Stimulated activated CD4-positive, alpha-beta T cell treated with anti-CD3 and anti-CD28 coated beads, Interleukin-4, amount 100 ng/mL, for 1 hour (primary cell): ENCODE results near the gene CLDN16.

Experiments
- DNase-seq: peaks from one replicate; pipeline ENCODE4 v3.0.0-alpha.2; 2020

CLDN16 gene

DNA sequence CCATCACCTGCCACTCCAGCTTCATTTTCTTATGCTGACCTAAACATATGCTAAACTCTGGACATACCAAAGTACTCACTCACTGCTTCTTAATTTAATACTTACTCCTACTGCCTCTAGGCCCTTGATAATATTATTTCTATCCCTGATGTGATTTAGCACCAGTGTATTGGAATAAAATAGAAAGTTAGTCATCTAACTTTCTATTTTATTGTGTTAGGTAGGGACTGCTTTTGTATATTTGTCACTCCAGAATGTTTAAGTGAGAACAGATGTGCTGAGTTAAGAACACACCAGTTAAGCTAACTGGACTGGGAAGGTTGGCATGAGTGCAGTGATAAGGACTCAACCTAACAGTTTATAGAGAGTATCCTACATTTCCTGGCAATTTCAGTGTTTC is 6.5 kb upstream of the CLDN16 start:
- no peak for DNase-seq

DNA sequence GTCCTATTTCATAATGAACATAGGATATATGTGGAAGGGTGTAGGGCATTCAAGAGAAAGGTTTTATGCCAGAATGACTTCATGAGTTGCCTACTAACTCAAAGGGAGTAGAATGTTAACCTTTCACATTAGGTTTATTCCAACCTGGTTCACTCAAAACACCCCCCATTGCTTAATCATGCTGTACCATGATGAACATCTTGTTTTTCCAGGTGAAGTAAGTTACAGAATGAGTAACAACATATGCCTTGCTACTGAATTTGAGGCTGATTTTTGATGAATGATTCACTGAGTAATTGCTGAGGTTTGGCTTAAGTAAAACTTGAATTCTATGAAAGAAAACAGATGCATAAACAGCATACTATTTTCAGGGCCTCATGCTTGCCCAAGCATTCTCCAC is 5.9 kb upstream of the CLDN16 start:
- no peak for DNase-seq

DNA sequence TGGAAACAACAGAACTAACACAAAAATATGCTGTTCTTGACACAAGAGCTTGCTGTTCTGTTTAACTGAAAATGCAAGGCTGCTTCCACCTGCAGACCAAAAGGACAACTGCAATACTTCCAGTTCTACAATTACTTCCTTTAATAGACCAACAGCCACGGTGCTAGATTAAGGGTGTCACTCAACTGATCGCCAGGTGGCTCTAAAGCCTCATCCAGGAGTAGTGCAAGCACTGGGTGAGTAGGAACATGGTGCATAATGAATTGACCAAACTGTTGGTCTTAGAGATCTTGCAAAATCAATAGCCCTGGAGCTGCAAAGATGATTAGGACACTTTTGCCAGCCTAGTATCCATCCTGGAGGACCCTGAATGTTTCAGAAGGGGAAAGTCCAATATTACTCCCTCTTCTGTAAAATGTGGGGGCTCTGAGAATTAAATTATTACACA is 3.6 kb upstream of the CLDN16 start:
- DNase-seq, result peak; percentile 2

DNA sequence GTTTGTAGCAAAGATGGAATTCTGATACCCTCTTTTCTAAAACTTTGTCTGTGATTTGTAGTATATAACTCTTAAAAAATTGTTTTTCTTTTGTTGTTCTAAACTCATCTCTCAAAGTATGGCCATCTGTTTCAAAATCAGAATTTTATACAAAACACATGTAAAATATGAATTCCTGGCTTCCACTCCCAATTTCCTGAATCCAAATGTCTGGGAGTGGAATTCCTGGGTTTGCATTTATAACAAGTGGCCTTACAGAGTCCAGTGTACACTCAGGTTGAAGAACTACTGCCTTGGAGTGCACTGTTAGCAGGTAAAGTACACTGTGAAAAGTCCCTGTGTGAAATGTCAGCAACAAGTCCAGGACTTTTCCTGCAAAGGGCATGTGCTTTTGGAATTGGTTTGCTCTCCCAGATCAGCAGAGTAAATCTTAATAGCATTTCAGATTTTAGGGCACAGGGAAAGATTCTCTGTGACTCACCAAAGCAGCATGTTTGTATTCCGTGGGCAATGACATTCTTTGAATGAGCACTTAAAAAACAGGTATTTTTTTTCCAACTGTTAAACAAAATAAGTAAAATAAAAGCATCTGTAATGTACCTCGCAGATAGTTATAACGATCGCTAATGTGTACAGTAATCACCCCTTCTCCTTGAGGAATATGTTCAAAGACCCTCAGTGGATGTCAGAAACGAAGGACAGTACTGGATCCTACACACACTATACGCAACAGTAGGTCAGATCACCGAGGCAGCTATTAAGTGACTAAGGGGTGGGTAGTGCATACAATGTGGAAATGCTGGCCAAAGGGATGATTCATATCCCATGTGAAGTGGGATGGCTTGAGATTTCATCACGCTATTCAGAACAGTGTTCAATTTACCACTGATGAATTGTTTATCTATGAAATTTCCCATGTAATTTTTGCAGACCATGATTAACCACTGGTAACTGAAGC is 2.0 kb upstream of the CLDN16 start:
- DNase-seq, result no peak

DNA sequence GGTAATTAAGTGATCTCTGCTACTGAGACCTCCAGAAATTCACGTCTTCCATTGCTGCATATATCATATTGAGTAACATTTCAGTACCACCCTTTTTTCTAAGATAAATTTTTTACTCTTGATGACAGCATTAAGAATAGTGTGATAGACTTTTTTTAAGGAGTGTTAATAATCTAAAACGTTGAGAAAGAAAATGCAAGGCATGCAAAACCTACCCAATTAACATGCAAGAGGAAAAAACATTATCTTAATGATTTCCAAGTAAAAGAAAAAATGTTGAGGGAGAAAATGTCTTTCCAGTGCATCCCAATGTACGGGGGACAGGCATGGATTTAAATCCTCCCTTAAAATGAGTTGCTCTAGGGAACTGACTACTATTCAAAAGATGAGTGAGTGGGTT is 740 bp downstream of the CLDN16 start:
- DNase-seq, result no peak

DNA sequence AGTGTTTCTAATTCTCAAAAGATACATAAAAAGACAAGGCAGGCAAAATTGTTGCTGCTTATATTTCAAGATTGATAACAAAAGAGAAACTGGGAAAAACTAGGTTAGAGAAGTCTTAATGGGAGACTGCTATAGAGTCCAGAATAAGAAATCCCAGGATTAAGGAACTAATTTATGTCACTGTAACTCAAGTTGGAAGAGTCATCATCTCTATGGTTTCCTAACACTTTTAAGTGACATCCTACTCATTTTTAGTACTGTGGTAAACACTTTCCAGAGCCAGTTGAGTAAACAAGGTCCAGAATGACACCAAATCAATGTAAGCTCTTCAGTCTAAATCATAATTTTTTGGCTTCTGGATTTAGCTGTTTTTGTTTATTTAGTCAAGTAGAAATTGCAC is 8.0 kb downstream of the CLDN16 start:
- DNase-seq, result no peak

DNA sequence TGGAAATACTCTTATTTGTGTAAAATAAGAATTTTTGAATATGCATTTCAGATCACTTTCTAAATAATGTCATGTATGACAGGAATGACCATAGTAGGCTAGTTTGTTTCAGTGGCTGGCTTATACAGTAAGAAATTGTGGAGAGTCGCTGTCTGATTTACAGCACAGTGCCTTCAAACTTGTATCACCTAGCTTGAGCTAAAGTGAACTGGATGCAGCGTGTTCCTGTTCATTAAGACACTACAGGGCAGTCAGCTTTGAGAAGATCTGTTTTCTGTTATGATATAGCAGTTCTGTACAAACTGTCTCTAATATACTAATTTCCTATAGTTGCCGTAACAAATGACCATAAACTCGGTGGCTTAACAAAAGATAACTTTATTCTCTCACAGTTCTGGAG is 9.9 kb downstream of the CLDN16 start:
- DNase-seq, result no peak

DNA sequence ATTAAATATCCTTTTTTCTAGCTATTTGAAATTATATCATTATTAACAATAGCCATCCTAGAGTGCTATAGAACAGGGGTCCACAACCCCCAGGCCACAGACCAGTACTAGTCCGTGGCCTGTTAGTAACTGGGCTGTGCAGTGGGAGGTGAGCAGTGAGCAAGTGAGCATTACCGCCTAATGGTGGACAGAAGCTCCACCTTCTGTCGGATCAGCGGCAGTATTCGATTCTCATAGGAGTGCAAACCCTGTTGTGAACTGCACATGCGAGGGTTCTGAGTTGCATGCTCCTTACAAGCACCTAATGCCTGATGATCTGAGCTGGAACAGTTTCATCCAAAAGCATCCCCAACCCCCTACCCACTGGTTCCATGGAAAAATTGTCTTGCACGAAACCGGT is 11.7 kb downstream of the CLDN16 start:
- DNase-seq, result no peak

DNA sequence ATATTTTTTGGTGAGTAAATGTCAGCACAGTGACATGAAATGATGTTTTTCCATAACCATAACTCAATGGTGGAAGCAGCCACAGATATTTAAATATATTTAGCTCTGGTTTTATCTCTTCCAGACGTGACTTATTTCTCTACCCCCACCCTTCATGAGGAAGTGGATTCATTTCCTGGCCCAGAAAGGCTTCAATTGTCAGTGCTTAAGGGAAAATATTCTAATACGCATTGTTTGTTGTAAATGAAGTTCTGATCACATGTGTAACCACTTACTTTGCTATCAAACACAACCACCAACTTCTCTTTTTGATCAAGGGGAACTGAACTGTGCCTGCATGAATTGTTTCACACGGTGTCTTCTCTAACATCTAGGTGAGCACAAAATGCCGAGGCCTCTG is 14.0 kb downstream of the CLDN16 start:
- DNase-seq, result no peak

DNA sequence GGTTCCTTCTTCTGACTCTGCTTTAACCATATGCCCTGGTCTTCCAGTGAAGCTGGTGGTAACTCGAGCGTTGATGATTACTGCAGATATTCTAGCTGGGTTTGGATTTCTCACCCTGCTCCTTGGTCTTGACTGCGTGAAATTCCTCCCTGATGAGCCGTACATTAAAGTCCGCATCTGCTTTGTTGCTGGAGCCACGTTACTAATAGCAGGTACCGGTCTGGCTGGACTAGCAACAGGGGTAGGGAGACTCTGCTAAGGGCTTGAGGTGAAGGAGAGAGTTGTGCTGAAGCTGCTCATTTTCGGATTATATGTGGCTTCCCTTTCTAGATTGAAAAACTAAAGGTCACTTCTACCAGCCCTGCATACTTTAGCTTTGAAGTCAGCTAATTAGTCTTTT is 16.8 kb downstream of the CLDN16 start:
- no peak for DNase-seq

DNA sequence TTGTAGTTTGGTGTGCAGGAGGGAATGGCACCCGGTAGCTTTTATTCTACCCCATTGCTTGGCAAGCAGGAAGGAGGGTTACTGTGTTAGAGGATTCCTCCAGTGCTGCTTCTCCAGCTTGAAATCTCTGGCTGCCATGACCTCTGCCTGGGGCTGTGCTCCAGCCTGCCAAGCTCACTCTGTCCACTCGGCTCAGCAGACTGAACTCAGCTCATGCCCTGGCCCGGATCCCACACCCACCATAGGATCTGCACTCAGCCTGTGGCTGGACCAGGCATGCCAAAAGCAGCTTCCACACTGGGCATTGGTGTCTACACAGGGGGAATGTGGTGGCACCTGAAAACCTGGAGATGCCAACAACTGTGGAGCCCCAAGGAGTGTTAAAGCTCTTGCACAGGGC is 26.3 kb downstream of the CLDN16 start:
- no peak for DNase-seq

DNA sequence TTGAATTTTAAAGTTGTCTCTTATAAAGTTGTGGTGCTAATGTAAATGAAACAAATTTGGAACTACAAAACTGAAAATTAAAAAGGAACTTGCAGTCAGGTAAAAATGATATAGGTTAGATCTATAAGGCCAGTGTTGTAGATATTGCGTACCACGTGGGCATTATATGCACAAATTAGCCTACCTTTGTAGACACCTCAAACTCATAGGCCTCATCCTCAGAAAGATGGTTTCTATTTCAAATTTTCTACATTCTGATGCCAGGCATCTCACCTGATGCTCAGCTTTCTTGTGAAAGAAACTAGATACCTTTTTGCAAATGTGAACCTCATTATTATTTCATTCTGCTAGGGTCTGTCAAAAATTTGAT is 36.1 kb downstream of the CLDN16 start:
- no peak for DNase-seq

DNA sequence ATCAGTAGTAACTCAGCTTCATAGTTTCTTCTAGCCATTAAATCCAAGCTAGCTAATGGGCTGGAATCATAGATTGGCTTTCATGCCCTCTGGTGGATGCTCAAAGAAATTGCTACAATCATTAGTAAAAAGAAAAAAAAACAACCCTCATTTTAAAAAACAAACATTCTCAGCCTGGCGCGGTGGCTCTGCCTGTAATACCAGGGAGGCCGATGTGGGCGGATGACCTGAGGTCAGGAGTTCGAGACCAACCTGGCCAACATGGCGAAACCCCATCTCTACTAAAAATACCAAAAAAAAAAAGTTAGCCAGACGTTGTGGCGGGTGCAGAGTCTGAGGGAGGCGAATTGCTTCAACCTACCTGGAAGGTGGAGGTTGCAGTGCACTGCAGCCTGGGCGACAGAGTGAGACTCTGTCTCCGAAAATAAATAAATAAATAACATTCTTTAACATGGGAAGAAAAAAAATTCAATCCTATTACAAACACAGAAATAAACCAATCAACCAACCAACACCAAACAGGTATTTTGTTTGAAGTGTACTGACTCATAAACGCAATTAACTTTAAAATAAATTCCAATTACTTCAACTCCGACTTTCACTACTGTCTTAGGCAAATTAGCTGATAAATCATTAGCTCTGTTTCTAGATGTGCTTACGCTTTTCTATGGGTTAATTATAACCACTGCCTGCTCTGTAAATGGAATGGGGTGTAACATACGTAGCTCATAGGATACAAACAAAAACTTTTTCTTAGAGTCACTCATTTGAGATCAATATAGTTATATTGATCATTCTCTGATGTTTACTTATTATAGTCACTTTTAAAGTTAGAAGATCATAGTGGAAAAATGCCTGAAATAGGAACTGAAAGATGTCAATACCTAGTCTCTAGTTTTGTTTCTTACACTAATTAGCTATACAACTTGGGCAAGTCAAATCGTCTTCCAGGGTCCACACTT is 36.8 kb downstream of the CLDN16 start:
- DNase-seq, result peak; percentile 18

DNA sequence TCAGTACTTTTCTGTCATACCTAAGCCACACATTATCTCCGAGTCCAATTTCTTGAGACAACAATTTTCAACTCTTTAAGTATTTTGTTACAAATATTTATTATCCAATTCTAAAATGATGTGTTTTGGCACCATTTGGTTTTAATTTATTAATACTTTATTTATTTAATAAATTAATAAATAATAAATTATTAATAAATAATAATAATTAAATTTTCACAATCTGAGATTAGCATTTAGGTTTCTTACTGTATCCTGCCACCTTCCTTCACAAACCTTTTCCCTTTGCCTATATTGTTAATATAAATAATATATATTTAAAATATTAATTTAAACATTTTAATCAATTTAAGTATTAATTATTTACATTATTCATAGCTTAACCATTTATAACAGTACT is 37.9 kb downstream of the CLDN16 start:
- DNase-seq, result no peak

DNA sequence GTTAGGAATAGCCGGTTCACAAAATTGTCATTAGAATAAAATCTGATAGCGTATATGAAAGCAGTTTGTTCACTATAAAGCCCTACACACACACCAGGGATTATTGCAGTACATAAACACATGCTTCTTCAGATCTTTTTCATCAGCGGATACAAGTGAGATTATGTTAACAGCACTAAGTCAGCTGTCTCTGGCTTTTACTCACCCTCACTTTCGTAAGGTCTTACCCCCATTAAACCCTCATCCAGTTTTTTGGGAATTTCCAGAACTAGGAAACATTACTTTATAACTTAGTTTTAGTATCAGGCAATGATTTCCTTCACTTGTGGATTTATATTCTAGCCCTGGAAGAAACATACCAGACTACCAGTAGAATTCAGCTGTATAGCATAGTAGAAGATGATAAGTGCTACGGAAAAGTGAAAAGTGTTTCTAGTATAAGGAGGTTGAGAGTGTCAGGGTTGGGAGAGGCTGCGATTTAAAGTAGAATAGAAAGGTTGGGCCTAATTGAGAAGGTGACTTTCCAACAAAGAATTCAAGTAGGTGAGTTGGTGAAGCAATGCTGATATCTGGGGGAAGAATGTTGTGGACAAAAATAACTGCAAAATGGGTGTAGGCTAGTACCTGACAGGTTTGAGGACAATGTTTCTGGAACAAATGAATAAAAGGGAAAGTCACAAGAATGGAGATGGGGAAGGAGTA is 39.0 kb downstream of the CLDN16 start:
- DNase-seq, result no peak

DNA sequence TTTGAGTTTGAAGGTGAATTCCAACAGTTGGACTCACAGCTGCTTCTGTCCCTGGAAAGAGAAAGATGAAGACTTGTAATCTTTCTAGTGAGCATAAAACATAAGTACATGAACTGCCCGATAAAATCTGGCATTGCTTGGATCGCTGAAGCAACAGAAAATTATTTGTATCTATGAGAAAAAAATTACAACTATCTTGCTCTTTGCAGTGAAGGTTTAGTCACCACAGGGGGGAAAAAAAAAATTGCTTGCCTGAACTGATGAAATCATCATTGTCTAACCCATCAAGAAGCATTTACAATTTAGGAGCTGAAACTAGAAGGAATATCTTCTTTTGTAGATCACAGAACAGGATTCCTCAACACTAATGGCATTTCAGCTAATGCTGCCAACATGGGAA is 41.7 kb downstream of the CLDN16 start:
- DNase-seq, result no peak

DNA sequence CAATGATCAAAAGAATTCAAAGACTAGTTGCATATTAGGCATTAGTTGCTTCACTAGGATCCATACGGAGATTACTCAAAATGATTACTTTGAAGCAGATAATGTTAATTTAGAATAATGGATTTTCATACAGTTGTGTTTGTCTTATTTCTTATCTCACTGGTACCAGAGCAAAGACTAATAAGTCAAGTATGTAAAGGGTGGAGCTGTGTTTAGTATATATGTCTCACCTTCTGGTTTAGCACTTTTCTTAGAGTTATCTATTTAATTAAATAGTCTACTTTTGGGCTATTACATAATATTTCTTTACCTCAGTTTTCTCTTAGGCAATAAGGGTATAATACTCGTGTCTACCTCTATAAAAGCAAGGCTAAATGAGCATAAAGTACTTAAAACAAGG is 42.9 kb downstream of the CLDN16 start:
- DNase-seq, result no peak

DNA sequence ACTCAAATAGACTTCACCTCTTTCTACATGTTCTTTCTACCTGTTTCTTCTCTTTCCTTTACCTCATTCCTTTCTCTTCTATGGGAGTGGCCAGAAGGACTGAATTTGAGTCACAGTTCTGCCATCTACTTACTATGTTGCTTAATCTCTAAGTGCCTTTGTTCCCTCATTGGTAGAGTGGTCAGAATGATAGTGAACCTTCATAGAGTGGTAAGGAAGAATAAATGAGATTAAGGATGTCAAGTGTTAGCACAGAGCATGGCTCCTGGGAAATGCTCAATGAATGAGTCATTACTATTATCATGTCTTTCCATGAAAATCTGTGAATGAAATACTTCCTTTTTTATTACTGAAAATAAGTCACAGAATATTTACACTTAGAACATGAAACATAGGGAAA is 44.3 kb downstream of the CLDN16 start:
- DNase-seq, result no peak

DNA sequence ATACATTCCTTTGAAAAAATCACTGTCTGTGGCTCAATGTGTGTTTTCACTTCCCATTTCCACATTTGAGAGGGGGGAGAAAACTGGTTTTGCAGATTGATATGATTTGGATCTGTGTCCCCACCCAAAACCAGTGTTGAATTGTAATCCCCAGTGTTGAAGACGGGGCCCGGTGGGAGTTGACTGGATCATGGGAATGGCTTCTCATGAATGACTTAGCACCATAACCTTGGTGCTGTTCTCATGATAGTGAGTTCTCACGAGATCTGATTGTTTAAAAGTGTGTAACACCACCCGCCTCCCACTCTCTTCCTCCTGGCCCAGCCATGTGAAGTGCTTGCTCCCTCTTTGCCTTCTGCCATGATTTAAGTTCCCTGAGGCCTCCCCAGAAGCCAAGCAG is 45.7 kb downstream of the CLDN16 start:
- no peak for DNase-seq

DNA sequence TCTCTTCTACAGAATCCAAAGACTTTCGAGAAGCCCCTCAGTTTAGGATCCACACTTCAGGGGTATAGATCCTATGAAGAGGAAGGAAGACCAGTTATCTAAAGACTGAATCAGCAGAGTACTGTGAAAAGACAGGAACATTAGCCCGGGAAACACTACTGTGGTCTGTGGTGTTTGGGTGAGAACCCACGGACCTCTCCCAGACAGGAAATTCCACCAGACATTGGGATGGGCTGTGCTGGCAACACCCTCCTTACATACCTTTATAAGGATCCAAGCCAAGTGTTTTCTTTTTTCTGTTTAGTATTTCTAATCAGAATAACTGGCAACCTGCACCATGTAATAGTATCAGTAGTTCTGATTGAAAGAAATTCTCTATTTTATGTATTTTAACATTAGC is 47.7 kb downstream of the CLDN16 start:
- DNase-seq, result no peak

DNA sequence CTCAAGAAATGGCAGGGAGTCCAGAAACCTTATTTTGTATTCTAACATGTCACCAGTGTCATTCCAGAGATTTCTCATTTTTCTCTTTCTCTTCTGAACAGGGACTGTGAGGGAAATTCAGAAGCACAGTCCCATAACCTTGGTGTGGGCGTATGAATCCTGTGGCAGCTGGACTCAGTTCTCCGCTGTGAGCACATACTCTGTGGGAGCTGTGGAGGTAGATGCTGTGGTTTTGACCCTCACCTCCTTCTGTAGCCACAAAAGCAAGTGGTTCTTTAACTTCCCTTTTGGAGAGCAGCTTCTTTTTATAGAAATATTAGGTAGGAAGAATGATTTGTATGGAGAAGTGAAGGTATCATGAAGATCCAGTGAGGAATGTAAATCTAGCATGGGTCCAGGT is 48.4 kb downstream of the CLDN16 start:
- DNase-seq, result no peak

DNA sequence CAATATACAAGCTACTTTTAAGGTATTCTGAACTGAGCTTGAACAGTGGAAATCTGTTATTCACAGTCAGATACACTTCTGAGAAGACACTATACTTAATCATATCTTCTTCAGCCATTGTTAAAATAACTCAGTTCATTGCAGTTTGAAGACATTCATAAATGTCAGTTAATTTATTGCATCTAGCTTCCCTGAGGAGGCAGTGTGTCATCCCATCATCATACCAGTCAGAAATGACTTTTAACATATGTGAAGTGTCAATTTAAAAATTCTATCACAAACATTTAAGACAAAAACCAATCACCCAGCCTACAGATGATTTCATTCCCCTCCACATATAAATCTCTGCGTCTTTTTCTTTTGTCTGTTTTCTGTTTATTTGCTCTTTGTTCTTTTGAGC is 54.3 kb downstream of the CLDN16 start:
- no peak for DNase-seq

DNA sequence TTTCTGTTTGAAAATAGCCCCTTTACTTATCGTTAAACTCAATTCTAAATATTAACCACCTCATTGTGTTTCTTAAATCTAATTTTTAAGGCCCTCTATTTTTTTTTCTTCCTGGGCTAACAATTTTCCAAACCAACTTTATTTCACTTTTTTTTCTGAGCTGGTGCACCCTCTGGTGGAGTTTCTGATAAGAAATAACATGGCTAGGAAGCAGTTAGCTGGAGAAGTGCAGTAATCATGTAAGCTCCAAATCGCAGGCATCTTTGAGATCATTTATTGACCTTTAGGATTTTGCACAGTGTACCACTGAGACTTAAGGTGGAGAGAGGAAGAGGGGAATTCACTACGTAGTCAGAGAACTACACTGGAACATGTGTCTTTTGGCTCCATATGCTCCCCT is 55.3 kb downstream of the CLDN16 start:
- no peak for DNase-seq
